Keratinocyte (primary cell): ENCODE measurements around the gene FBXO47. TPM values are rescaled to one million over a fixed set of nuclear protein-coding genes. Genes with fewer than 3 reads are reported as not detected.

Experiments used
- DNase-seq: peaks from one replicate; pipeline ENCODE4 v3.0.0-alpha.2; 2011; ENCODE audit warnings: low read depth, missing footprints, low spot score
- FAIRE-seq: peaks from 2 replicates; lab custom pipeline; 2011; peaks lifted over from hg19 to GRCh38; lab: Jason Lieb, UNC
- H2AFZ ChIP-seq: 2 replicates; pipeline ENCODE4 v1.6.0; 2012; ENCODE audit warnings: low read length, control low read depth, inconsistent platforms; ENCODE audit not compliant: control insufficient read depth
- H3K27ac ChIP-seq: 2 replicates; pipeline ENCODE4 v1.5.1; 2011; ENCODE audit warnings: low read length; ENCODE audit not compliant: control insufficient read depth, insufficient read depth
- H3K27me3 ChIP-seq: 3 replicates; pipeline ENCODE4 v1.6.0; 2011; ENCODE audit warnings: low read length; ENCODE audit not compliant: control insufficient read depth, insufficient read depth; ENCODE audit errors: extremely low read depth
- H3K36me3 ChIP-seq, 2 experiments: 2 replicates in 1 of 2; 3 replicates in 1 of 2; pipeline ENCODE4 v1.5.1; 2011; ENCODE audit warnings: low read length in 2 of 2, mild to moderate bottlenecking in 1 of 2; ENCODE audit not compliant: control insufficient read depth in 2 of 2, insufficient read depth in 2 of 2; ENCODE audit errors: extremely low read depth in 1 of 2
- H3K4me1 ChIP-seq: 3 replicates; pipeline ENCODE4 v1.5.1; 2011; ENCODE audit warnings: low read length; ENCODE audit not compliant: control insufficient read depth, insufficient read depth; ENCODE audit errors: extremely low read depth
- H3K4me2 ChIP-seq: 3 replicates; pipeline ENCODE4 v1.6.0; 2011; ENCODE audit warnings: low read depth, low read length; ENCODE audit not compliant: control insufficient read depth, insufficient read depth; ENCODE audit errors: extremely low read depth
- H3K4me3 ChIP-seq, 3 experiments: fragments of 200-600 bp in 1 of 3; sonication (generic) in 1 of 3; 2 replicates in 2 of 3; 3 replicates in 1 of 3; pipeline ENCODE4 v1.5.1; 2011 to 2016; ENCODE audit warnings: low read length in 3 of 3, mild to moderate bottlenecking in 3 of 3, control low read depth in 2 of 3, inconsistent platforms in 1 of 3, low read depth in 1 of 3, mixed read lengths in 1 of 3, mixed run types in 1 of 3, moderate library complexity in 1 of 3; ENCODE audit not compliant: control insufficient read depth in 2 of 3, insufficient read depth in 2 of 3; ENCODE audit errors: extremely low read depth in 1 of 3
- H3K79me2 ChIP-seq: 2 replicates; pipeline ENCODE4 v1.6.0; 2012; ENCODE audit warnings: low read length; ENCODE audit not compliant: control insufficient read depth, insufficient read depth
- H3K9ac ChIP-seq: 3 replicates; pipeline ENCODE4 v1.6.0; 2011; ENCODE audit warnings: low read length; ENCODE audit not compliant: control insufficient read depth, insufficient read depth; ENCODE audit errors: extremely low read depth
- H3K9me1 ChIP-seq: 3 replicates; pipeline ENCODE4 v1.6.0; 2011; ENCODE audit warnings: low read length; ENCODE audit not compliant: control insufficient read depth, insufficient read depth; ENCODE audit errors: extremely low read depth
- H3K9me3 ChIP-seq: 2 replicates; pipeline ENCODE4 v1.5.1; 2012; ENCODE audit warnings: low read depth, low read length; ENCODE audit not compliant: control insufficient read depth
- H4K20me1 ChIP-seq: 3 replicates; pipeline ENCODE4 v1.6.0; 2011; ENCODE audit warnings: low read length; ENCODE audit not compliant: control insufficient read depth, insufficient read depth; ENCODE audit errors: extremely low read depth
- EZH2 ChIP-seq: IDR thresholded peaks from one replicate; pipeline ENCODE4 v1.6.1; 2012; ENCODE audit warnings: inconsistent platforms, mild to moderate bottlenecking, low read length, moderate library complexity
- dilution Hi-C: fragments of 300-500 bp; cut with MboI; formaldehyde crosslinking; loops from one replicate; pipeline ENCODE4 v1.7.0; 2020; ENCODE audit warnings: low sequenced_read_pairs; ENCODE audit not compliant: extremely low pct_ligation_motif_present
- polyA plus RNA-seq, 5 experiments: library from polyadenylated mRNA; depleted of rRNA in 3 of 5; stranded (reverse) in 3 of 5; stranded (forward) in 1 of 5; unstranded in 1 of 5; fragments of >200 nt; gene quantifications; 1 replicate in 1 of 5; 2 replicates in 3 of 5; 3 replicates in 1 of 5; pipeline versions ENCODE4 v1.2.1 to v1.2.3, GENCODE V29; 2011 to 2012; ENCODE audit warnings: missing spikeins in 2 of 5, low read depth in 1 of 5, low replicate concordance in 1 of 5
- TF ChIP-seq, protein P1 (sequence below), 3 experiments: IDR thresholded peaks in 1 of 3; conservative IDR thresholded peaks in 1 of 3; optimal IDR thresholded peaks in 1 of 3; 2 replicates in 2 of 3; 3 replicates in 1 of 3; pipeline versions ENCODE3 to v1.5.1; 2011; ENCODE audit warnings: low read length in 3 of 3, mild to moderate bottlenecking in 3 of 3, moderate library complexity in 2 of 3, control low read depth in 1 of 3, inconsistent platforms in 1 of 3; ENCODE audit not compliant: insufficient read depth in 2 of 3; ENCODE audit errors: extremely low read depth in 1 of 3

The FBXO47 gene
- polyA plus RNA-seq, 1 donor (not counting 4 experiments of a cell fraction or from before 2014, with no cell fraction given), result not detected

DNA sequence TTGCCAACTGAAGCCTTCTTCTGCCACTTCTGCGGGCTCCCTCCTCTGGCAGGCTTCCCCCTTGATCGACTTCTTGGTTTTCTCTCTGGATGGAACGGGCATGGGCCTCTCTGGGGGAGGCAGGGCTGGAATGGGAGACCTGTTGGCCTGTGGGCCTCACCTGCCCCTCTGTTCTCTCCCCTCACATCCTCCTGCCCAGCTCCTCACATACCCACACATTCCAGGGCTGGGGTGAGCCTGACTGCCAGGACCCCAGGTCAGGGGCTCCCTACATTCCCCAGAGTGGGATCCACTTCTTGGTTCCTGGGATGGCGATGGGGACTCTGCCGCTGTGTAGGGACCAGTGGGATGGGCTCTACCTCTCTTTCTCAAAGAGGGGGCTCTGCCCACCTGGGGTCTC lies 48.3 kb downstream of the FBXO47 start:
- Histone ChIP-seq H3K36me3 (peaks cover 45 to 47% of the 10 kb centered on the region in 2 experiments), H3K9me1 (no peaks in the 10 kb centered on the region), H4K20me1 (peaks cover 5% of the 10 kb centered on the region), H3K27me3 (no peaks in the 10 kb centered on the region), H3K4me2 (no peak overlapping the region), H3K79me2 (no peaks in the 10 kb centered on the region), H3K27ac (no peak overlapping the region), H3K4me1 (no peaks in the 10 kb centered on the region), H3K9me3 (no peaks in the 10 kb centered on the region), H3K9ac (no peak overlapping the region), H3K4me3 (no peak overlapping the region), H2AFZ (no peak overlapping the region)
- DNase-seq, result no peak
- TF ChIP-seq, protein P1, sequence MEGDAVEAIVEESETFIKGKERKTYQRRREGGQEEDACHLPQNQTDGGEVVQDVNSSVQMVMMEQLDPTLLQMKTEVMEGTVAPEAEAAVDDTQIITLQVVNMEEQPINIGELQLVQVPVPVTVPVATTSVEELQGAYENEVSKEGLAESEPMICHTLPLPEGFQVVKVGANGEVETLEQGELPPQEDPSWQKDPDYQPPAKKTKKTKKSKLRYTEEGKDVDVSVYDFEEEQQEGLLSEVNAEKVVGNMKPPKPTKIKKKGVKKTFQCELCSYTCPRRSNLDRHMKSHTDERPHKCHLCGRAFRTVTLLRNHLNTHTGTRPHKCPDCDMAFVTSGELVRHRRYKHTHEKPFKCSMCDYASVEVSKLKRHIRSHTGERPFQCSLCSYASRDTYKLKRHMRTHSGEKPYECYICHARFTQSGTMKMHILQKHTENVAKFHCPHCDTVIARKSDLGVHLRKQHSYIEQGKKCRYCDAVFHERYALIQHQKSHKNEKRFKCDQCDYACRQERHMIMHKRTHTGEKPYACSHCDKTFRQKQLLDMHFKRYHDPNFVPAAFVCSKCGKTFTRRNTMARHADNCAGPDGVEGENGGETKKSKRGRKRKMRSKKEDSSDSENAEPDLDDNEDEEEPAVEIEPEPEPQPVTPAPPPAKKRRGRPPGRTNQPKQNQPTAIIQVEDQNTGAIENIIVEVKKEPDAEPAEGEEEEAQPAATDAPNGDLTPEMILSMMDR (optimal IDR thresholded peaks at IDR 0.05 in 1 of 3, IDR thresholded peaks at IDR 0.05 in 1 of 3, conservative IDR thresholded peaks at IDR 0.05 in 1 of 3; ENCODE audit: extremely low read depth in 1 of 3, insufficient read depth in 2 of 3, low read length in 3 of 3), result no peak
- TF ChIP-seq EZH2, result no peak
- dilution Hi-C loops, result no loop called here
- no peak for FAIRE-seq

- Histone ChIP-seq H4K20me1 (peaks cover 5% of the 10 kb centered on the region), H3K4me2 (no peak overlapping the region), H3K4me1 (no peaks in the 10 kb centered on the region), H3K27ac (no peak overlapping the region), H3K9me1 (no peaks in the 10 kb centered on the region), H3K4me3 (no peak overlapping the region), H3K27me3 (no peaks in the 10 kb centered on the region), H3K36me3 (peaks cover 49% of the 10 kb centered on the region in 2 experiments), H3K9ac (no peak overlapping the region), H3K9me3 (no peaks in the 10 kb centered on the region), H2AFZ (no peak overlapping the region), H3K79me2 (no peaks in the 10 kb centered on the region)
- TF ChIP-seq EZH2, result no peak
- TF ChIP-seq, protein P1 (optimal IDR thresholded peaks at IDR 0.05 in 1 of 3, IDR thresholded peaks at IDR 0.05 in 1 of 3, conservative IDR thresholded peaks at IDR 0.05 in 1 of 3; ENCODE audit: extremely low read depth in 1 of 3, insufficient read depth in 2 of 3, low read length in 3 of 3), result peak in 1 of 3 experiments; percentile 36
- DNase-seq (no peak), FAIRE-seq (no peak)
- dilution Hi-C loops, result no loop called here
Observed at GRCh38 chr17:38918129-38918913, 48.9 kb downstream of the FBXO47 start.
